Ramos (cell line): ENCODE data around the gene OR52I2.

Experiments
- in situ Hi-C: fragments of 300-500 bp; cut with MboI; formaldehyde crosslinking; loops from one replicate; pipeline ENCODE4 v1.14.3; 2022; ENCODE audit warnings: low sequenced_read_pairs; ENCODE audit not compliant: unreplicated experiment

OR52I2 gene

GRCh38 chr11:4607096-4607495 lies 25.6 kb downstream of the OR52I2 start:
- in situ Hi-C loops = no loop called here

GRCh38 chr11:4607781-4608666 lies 26.5 kb downstream of the OR52I2 start, which contains the start of gene TRIM68:
TRIM68 (minus strand) TSS chr11:4608231; CDS start chr11:4605504, 2,727 bp downstream.
- in situ Hi-C loops = no loop called here

- in situ Hi-C loops = no loop called here
Observed at GRCh38 chr11:4610258-4610935, 28.9 kb downstream of the OR52I2 start.

GRCh38 chr11:4611986-4612385 lies 30.4 kb downstream of the OR52I2 start:
- in situ Hi-C loops = no loop called here

- in situ Hi-C loops = no loop called here
Observed at GRCh38 chr11:4615856-4616444, 34.4 kb downstream of the OR52I2 start.

- in situ Hi-C loops = no loop called here
Observed at GRCh38 chr11:4619514-4619913, 38.0 kb downstream of the OR52I2 start.

GRCh38 chr11:4626207-4627099 lies 44.9 kb downstream of the OR52I2 start:
- in situ Hi-C loops = loop anchor here (25.0 kb wide), 2 partner anchors 361 to 761 kb away; partner anchors contain the start of genes OR51L1 and OR51M1

- in situ Hi-C loops = loop anchor here (25.0 kb wide), 2 partner anchors 351 to 751 kb away; partner anchors contain the start of genes OR51L1 and OR51M1
Observed at GRCh38 chr11:4636136-4636535, 54.6 kb downstream of the OR52I2 start.

- in situ Hi-C loops = loop anchor here (25.0 kb wide), 2 partner anchors 350 to 750 kb away; partner anchors contain the start of genes OR51L1 and OR51M1
Observed at GRCh38 chr11:4636962-4637661, 55.6 kb downstream of the OR52I2 start, which contains the start of gene OR51D1. OR51D1 (plus strand) TSS chr11:4637477; CDS start chr11:4639791, 2,314 bp downstream.

GRCh38 chr11:4637662-4638047 lies 56.1 kb downstream of the OR52I2 start:
- in situ Hi-C loops = loop anchor here (25.0 kb wide), 2 partner anchors 350 to 750 kb away; partner anchors contain the start of genes OR51L1 and OR51M1

GRCh38 chr11:4639931-4640330 lies 58.4 kb downstream of the OR52I2 start:
- in situ Hi-C loops = loop anchor here (25.0 kb wide), 2 partner anchors 347 to 747 kb away; partner anchors contain the start of genes OR51L1 and OR51M1

GRCh38 chr11:4641501-4641900 lies 60.0 kb downstream of the OR52I2 start:
- in situ Hi-C loops = loop anchor here (25.0 kb wide), 2 partner anchors 346 to 746 kb away; partner anchors contain the start of genes OR51L1 and OR51M1

GRCh38 chr11:4642043-4642442 lies 60.5 kb downstream of the OR52I2 start:
- in situ Hi-C loops = loop anchor here (25.0 kb wide), 2 partner anchors 345 to 745 kb away; partner anchors contain the start of genes OR51L1 and OR51M1
